Hematopoietic multipotent progenitor cell treated with erythropoietin and hydrocortisone succinate and interleukin-3 and kit ligand, for 15 days (in vitro differentiated cells): ENCODE measurements around the gene DDOST.
"Not testable (repeated sequence)": the region's sequence is repeated elsewhere in the genome, so short reads cannot be mapped to it uniquely, and the experiment has no call there.

ENCODE experiments used
- DNase-seq: peaks from one replicate; pipeline ENCODE4 v3.0.0-alpha.2; 2015; ENCODE audit warnings: low spot score

DDOST gene

GRCh38 chr1:20625176-20626097 lies 35.7 kb downstream of the DDOST start:
- DNase-seq: no peak

GRCh38 chr1:20624709-20625108 lies 36.5 kb downstream of the DDOST start:
- DNase-seq: no peak

GRCh38 chr1:20621012-20621411 lies 40.2 kb downstream of the DDOST start:
- DNase-seq: no peak

- no peak for DNase-seq
These were observed 41.2 kb downstream of the DDOST start for GRCh38 chr1:20619999-20620398.

GRCh38 chr1:20618550-20618949 lies 42.6 kb downstream of the DDOST start:
- no peak for DNase-seq

- DNase-seq: no peak
These were observed 44.2 kb downstream of the DDOST start for GRCh38 chr1:20616847-20617487.

- no peak for DNase-seq
These were observed 45.0 kb downstream of the DDOST start for GRCh38 chr1:20615946-20616846.

- DNase-seq: no peak
These were observed 47.0 kb downstream of the DDOST start for GRCh38 chr1:20614131-20614579.

GRCh38 chr1:20612221-20612746 lies 48.9 kb downstream of the DDOST start:
- DNase-seq: no peak

GRCh38 chr1:20611652-20612051 lies 49.5 kb downstream of the DDOST start:
- no peak for DNase-seq

GRCh38 chr1:20610970-20611369 lies 50.2 kb downstream of the DDOST start:
- DNase-seq: no peak

- no peak for DNase-seq
These were observed 51.6 kb downstream of the DDOST start for GRCh38 chr1:20609541-20609940.

- DNase-seq: not testable (repeated sequence)
These were observed 54.2 kb downstream of the DDOST start for GRCh38 chr1:20606801-20607570.

GRCh38 chr1:20604678-20605077 lies 56.5 kb downstream of the DDOST start:
- DNase-seq: no peak

GRCh38 chr1:20603504-20604464 lies 57.4 kb downstream of the DDOST start:
- DNase-seq: no peak

- DNase-seq: no peak
These were observed 58.2 kb downstream of the DDOST start for GRCh38 chr1:20602851-20603450.
